Pancreas (tissue), 10 donors: ENCODE data around the gene HDAC4. TPM values are rescaled to one million over a fixed set of nuclear protein-coding genes. Genes with fewer than 3 reads are reported as not detected.
A peak's percentile ranks its signal among the peaks of the same experiment; 100 is the strongest.

Experiments
- ATAC-seq, 4 donors: fragments of 200-7000 bp; cut with Tn5 transposase; one replicate each; pipeline versions ENCODE4 v1.8.0 to v1.9.1; 2020; ENCODE audit warnings: mild to moderate bottlenecking in 4 of 4, moderate library complexity in 4 of 4
- DNase-seq, 6 donors: peaks; one replicate each; pipeline ENCODE4 v3.0.0-alpha.2; 2020
- FAIRE-seq: peaks from 2 replicates; lab custom pipeline; 2012; peaks lifted over from hg19 to GRCh38; lab: Jason Lieb, UNC
- H3K27ac ChIP-seq, 4 donors: fragments of 200-600 bp; sonication (generic); 1 replicate in 3 of 4; 2 replicates in 1 of 4; pipeline versions ENCODE4 v1.5.0 to v1.8.0; 2020
- H3K27me3 ChIP-seq, 4 donors: fragments of 200-600 bp; one replicate each; pipeline ENCODE4 v1.8.0; 2021
- H3K36me3 ChIP-seq, 3 donors: fragments of 200-600 bp; sonication (generic) in 1 of 3; one replicate each; pipeline versions ENCODE4 v1.5.0 to v1.8.0; 2020 to 2021
- H3K4me1 ChIP-seq, 3 donors: fragments of 200-600 bp; one replicate each; pipeline ENCODE4 v1.8.0; 2021
- H3K4me3 ChIP-seq, 4 donors: fragments of 200-600 bp; sonication (generic) in 2 of 4; one replicate each; pipeline versions ENCODE4 v1.5.0 to v1.8.0; 2020 to 2021
- H3K9me3 ChIP-seq, 4 donors: fragments of 200-600 bp; one replicate each; pipeline ENCODE4 v1.8.0; 2021
- CTCF ChIP-seq, 4 donors: fragments of 200-600 bp; sonication (generic) in 3 of 4; IDR thresholded peaks; one replicate each; pipeline versions ENCODE4 v1.5.0 to v1.8.0; 2021; ENCODE audit warnings: antibody characterized with exemption in 4 of 4
- WGBS, 2 donors: extraction: QIAGEN DNeasy Blood & Tissue Kit; methylation state at CpG; one replicate each; pipeline ENCODE4 v1.1.7; 2013; 5-methylcytosine and 5-hydroxymethylcytosine counted together
- intact Hi-C, 3 donors: fragments of 100-400 bp; cut with DNase I; formaldehyde crosslinking; loops; one replicate each; pipeline versions ENCODE4 v1.11.1 to v1.14.2; 2022
- polyA plus RNA-seq, 2 donors: library from polyadenylated mRNA; stranded (reverse); fragments of 200-250 nt; gene quantifications; one replicate each; pipeline ENCODE4 v1.2.3, GENCODE V29; 2013
- total RNA-seq, 6 donors: library from RNA; stranded (reverse); fragmentation: NEBNext Ultra II Directional in 4 of 6; extraction: Animal tissue kit (Norgen Biotek cat#: 25700) in 4 of 6; gene quantifications; one replicate each; pipeline versions ENCODE4 v1.2.1 to v1.2.4, GENCODE V29; 2021 to 2023
- donor health status: healthy with polysubstance abuse.
- donor health status: DM: no; HTN: no; CAD: no; lungs with moderate emphysema.
- donor health status: DM: no; HTN: no; CAD: no.
- donor health status: control.
- donor health status: control.
- donor health status: Bipolar disorder and iron deficiency.
- donor health status: DM: yes; HTN: yes; CAD: no.
- donor health status: DM: no; HTN: no; CAD: no.
- donor health status: DM: no; HTN: no; CAD: no.
- donor health status: DM: yes; HTN: yes; CAD: no.

HDAC4 gene
- total and polyA plus RNA-seq, 8 donors = 8.2 to 31.8 (median 16.6) TPM

GRCh38 chr2:239151201-239152131 lies 249.4 kb downstream of the HDAC4 start:
- Histone ChIP-seq H3K4me3 (no peak overlapping the region), H3K27me3 (no peaks in the 10 kb centered on the region), H3K36me3 (peaks cover 0 to 15% (median 0%) of the 10 kb centered on the region in 3 donors), H3K4me1 (no peaks in the 10 kb centered on the region), H3K27ac (no peak overlapping the region), H3K9me3 (no peaks in the 10 kb centered on the region)
- peak in 2 of 4 donors; percentile 32 to 36 for ATAC-seq
- FAIRE-seq = no peak
- 90 to 93% methylated on average over 16 of the region's 16 CpGs for WGBS, 2 donors
- DNase-seq = peak in 1 of 6 donors; percentile 30
- intact Hi-C loops = no loop called here
- TF ChIP-seq CTCF (IDR thresholded peaks at IDR 0.05) = no peak

GRCh38 chr2:239150125-239151011 lies 250.5 kb downstream of the HDAC4 start:
- no peak for ATAC-seq
- H3K4me1 ChIP-seq = no peaks in the 10 kb centered on the region
- peak in 1 of 6 donors; percentile 14 for DNase-seq
- no peak overlapping the region for H3K4me3 ChIP-seq
- no peaks in the 10 kb centered on the region for H3K27me3 ChIP-seq
- no peaks in the 10 kb centered on the region for H3K9me3 ChIP-seq
- no peak for TF ChIP-seq CTCF (IDR thresholded peaks at IDR 0.05)
- peaks cover 0 to 6% (median 0%) of the 10 kb centered on the region in 3 donors for H3K36me3 ChIP-seq
- FAIRE-seq = no peak
- H3K27ac ChIP-seq = no peak overlapping the region
- 81 to 85% methylated on average over 9 of the region's 9 CpGs for WGBS, 2 donors
- intact Hi-C loops = no loop called here

- FAIRE-seq = no peak
- peak in 2 of 6 donors; percentile 32 to 48 for DNase-seq
- no peak for TF ChIP-seq CTCF (IDR thresholded peaks at IDR 0.05)
- peaks cover 0 to 6% (median 0%) of the 10 kb centered on the region in 3 donors for H3K36me3 ChIP-seq
- intact Hi-C loops = loop anchor here in 1 of 3 donors (5.0 kb wide), 1 partner anchor 248 kb away; no protein-coding TSS in a partner anchor
- no peaks in the 10 kb centered on the region for H3K27me3 ChIP-seq
- no peak for ATAC-seq
- no peaks in the 10 kb centered on the region for H3K4me1 ChIP-seq
- H3K27ac ChIP-seq = no peak overlapping the region
- H3K4me3 ChIP-seq = no peak overlapping the region
- WGBS, 2 donors = 94 to 97% methylated on average over 17 of the region's 17 CpGs
- no peaks in the 10 kb centered on the region for H3K9me3 ChIP-seq
Measured at GRCh38 chr2:239149501-239149900, 251.3 kb downstream of the HDAC4 start.

- no peaks in the 10 kb centered on the region for H3K9me3 ChIP-seq
- H3K27me3 ChIP-seq = no peaks in the 10 kb centered on the region
- TF ChIP-seq CTCF (IDR thresholded peaks at IDR 0.05) = no peak
- no peaks in the 10 kb centered on the region for H3K4me1 ChIP-seq
- ATAC-seq = no peak
- intact Hi-C loops = loop anchor here in 1 of 3 donors (5.0 kb wide), 1 partner anchor 249 kb away; no protein-coding TSS in a partner anchor
- FAIRE-seq = no peak
- peak in 2 of 6 donors; percentile 27 to 32 for DNase-seq
- WGBS, 2 donors = 92 to 97% methylated on average over 28 of the region's 28 CpGs
- no peak overlapping the region for H3K4me3 ChIP-seq
- H3K36me3 ChIP-seq = peaks cover 0 to 6% (median 0%) of the 10 kb centered on the region in 3 donors
- no peak overlapping the region for H3K27ac ChIP-seq
Measured at GRCh38 chr2:239148495-239149200, 252.2 kb downstream of the HDAC4 start.
